HCEC 1CT (cell line): ENCODE measurements around the gene HSPBP1.
"Not testable (repeated sequence)": the region's sequence is repeated elsewhere in the genome, so short reads cannot be mapped to it uniquely, and the experiment has no call there.

ENCODE experiments used
- DNase-seq: peaks from one replicate; pipeline ENCODE4 v3.0.0-alpha.2; 2017

HSPBP1 gene

GRCh38 chr19:55230780-55231179 is 49.1 kb downstream of the HSPBP1 start:
- no peak for DNase-seq

DNA sequence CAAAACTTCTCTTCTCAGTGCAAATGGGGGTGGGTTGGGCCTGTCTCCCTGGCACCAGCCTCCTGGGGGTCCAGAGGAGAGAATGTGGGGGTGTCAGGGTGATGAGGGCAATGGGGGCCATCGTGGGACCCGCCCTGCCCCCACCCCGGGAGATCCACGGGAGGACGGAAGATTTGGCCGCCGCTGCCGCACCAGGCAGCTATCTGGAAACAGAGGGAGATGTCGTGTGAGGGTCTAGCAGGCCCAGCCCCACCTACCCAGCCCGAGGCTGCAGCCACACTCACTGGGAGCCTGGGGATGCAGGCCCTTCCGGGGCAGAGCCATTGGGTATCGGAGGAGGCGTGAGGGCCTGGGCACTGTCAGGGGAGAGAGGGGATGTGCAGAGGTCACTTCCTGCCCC is 49.6 kb downstream of the HSPBP1 start:
- no peak for DNase-seq

DNA sequence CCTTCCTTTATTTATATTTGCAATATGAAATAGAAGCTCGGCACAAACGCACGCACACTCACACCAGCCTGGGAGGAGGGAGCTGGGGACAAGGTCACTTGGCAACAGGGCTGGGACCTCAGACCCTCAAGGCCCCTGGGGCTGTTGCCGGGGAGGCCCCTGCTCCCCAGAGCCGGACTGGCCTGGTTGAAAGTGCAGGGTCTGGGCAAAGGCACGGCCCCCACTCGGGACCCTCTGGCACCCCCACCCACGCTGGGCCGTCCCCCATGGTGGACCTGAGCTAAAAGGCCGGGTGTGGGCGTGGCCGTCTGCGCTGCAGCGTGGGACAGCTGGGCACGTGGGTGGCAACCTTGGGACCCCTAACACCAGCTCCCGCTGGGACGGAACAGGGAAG is 50.1 kb downstream of the HSPBP1 start:
- no peak for DNase-seq

GRCh38 chr19:55229145-55229788 is 50.6 kb downstream of the HSPBP1 start:
- DNase-seq = no peak

DNA sequence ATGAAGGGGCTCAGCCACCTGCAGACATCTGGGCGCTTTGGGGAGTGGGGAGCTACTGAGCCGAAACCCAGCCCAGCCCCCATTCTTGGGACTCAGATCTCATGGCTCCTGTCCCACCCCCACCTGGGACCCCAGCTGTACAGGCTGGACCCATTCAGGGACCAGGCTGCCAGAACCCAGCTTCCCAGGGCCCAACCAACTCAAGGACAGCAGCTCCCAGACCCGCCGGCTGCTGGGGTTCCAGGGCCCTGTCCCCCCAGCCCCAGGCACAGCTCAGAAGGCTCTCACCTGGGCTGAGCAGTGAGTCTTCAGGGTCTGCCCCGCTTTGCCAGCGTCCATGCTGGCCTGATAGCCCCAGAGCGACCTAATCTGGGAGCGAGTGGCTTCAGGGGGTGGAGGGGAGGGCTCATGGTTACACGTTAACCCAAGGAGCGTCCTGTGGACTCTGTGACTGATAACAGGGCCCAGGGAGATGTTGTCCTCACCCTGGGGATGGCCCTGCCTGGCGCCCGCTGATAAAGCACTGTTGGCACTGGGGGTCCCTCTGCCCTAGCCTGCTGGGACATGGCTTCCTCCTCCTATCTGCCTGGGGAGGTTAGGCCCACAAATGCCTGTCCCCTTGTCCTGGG is 51.4 kb downstream of the HSPBP1 start, which contains the start of gene TMEM86B:
Gene TMEM86B, minus strand, starts transcription at position 361 of the 629 bp plus-strand sequence. Its CDS starts 22 bp downstream, at position 339.
- no peak for DNase-seq

DNA sequence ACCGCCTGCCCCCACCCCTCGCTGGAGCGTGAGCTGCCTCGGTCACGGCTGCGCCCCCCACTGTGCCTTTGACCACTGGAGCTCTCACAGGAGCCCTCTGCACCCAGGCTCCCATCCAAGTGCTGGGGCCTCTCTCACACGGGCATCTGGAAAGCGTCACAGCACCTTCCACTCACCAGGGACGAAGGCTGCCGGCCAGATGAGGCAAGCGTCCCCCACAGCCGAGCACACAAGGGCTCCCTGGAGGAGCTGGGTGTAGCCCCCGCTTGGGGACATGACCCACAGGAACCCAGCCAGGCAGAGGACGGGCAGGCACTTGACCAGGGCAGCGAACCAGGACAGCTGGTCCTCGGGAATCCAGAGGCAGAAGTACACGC is 51.9 kb downstream of the HSPBP1 start:
- no peak for DNase-seq

DNA sequence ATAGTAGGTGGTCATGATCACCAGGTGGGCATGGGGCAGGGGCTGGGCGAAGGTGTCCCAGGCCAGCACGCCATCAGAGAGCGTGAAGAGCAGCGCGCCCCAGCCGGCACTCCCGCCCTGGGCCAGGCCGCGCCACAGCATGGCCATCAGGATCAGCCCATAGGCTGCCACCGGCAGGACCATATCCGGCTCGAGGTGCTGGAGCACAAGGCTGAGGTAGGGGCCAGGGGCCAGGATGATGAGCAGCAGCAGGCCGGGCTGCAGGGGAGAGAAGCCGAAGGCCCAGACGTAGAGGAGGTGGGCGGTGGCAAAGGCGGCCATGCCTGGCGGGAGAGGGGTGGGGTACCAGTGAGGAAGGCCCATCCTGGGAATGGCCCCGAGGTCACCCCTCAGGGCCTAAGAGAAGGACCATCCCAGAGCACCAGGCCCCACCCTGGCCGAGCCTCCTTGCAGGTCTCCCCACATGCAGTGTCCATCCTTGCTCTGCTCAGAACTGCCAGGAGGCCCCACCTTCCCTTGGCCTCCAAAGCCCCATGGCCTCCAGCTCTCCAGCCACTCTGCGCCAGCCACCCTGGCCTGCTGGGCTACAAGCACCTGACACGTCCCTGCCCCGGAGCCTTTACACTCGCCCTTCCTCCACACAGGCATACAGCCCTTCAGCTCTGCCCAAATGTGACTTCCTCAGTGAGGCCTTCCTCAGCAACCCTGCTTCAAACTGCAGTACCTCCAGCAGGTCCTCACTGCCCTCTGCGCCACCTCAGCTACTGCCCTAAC is 52.5 kb downstream of the HSPBP1 start:
- DNase-seq = no peak

DNA sequence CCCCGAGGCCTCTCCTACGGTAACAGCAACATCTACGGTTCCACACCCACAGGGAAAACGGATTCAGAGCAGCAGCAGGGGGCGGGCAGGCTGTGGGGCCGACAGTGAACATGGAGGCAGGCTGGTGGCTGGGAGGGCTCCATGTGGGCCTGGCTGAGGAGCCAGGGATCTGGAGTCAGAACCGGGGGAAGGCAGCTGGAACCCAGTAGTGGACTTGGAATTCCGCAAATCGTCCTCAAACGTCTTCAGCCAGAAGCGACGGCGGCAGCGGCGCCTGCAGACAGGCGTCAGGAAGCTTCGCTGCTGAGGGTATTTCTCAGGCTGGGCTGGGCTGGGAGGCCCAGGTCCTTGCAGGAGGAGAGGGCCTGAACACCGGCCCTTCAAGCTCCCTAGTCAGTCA is 53.1 kb downstream of the HSPBP1 start:
- no peak for DNase-seq

- DNase-seq = no peak
These were observed 53.6 kb downstream of the HSPBP1 start for GRCh38 chr19:55226273-55226672.

- no peak for DNase-seq
These were observed 54.4 kb downstream of the HSPBP1 start for GRCh38 chr19:55225415-55225958.

GRCh38 chr19:55224679-55225414 is 55.1 kb downstream of the HSPBP1 start:
- not testable (repeated sequence) for DNase-seq

DNA sequence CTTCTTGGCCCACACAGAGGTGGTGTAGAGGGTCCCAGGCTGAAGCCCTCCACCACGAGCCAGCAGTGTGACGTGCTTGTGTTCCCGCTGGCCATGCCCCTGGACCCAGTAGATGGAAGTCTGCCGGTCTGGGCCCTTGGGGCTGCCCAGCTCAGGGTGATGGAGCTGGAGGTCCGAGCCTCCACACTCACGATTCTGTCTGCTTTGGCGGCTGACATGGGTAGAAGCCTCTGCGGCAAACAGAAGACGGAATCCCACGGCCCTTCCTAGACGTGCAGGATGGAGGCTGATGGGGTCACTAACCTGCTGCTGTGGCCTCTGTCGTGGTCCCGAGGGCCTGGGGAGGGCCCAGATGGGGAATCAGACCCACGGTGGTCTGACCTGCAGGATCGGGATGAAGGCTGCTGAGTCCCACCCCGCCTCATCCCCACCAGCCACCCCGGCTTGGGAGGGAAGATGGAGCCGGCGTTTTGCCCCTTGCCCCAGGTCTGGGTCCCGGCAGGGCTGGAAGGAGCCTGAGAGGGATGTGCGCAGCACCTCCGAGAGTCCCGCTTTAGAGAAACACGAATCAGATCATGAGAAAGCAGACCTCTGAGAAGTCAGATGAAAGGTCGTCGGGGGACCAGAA is 55.8 kb downstream of the HSPBP1 start:
- no peak for DNase-seq

- no peak for DNase-seq
These were observed 56.4 kb downstream of the HSPBP1 start for GRCh38 chr19:55223291-55224037.

- no peak for DNase-seq
These were observed 59.4 kb downstream of the HSPBP1 start for GRCh38 chr19:55220525-55220924.

DNA sequence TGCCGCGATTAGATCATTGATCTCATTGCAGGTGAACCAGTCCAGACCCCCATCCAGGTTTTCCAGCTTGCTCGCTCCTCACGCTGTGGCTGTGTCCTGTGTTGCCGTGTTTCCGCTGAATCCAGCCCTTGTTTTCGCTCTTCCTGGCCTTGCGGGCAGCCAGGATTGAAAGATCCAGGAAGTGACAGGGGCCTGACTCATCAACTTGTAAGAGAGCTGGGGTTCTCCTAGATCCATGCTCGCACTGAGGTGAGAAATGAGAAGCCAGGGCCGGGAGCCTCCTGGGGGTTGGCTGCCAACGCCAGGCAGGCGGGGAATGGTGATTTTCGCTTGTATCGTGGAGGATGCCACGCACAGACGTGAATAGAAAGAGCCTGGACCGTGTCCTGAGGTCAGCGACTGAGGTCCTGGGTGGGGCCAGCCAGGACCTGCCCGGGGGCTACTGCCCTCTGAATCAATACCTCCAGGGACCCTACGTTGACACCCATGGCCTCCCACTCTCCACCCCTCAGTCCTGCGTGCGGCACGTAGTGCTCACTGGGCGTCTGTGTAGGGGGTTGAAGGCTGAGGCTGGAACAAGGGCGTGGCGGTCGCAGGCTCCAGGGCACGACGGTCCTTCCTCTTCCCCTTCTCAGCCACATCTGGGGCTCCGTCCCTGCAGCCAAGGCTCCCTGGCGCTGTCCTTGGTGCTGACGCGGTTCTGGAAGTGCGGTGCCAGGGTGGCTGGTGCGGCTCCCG is 63.3 kb downstream of the HSPBP1 start:
- DNase-seq = peak; percentile 100

DNA sequence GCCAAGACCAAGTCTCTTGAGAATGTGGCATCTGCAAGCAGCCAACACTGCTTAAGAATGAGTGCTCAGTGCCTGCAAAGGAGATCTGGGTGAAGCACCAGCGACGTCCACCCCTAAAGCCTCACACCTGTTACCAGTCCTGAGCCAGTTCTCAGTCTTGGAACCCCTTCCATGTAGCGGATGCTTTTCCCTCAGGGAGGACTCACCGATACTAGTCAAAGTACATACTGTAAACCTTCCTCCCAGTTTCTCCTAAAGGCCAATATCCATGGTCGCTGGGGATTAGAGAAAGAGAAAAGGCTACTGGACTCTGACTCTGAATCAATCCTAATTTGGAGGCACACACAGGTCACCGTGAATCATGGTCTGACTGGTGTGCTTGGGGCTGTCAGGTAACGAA is 66.4 kb downstream of the HSPBP1 start:
- DNase-seq = no peak

DNA sequence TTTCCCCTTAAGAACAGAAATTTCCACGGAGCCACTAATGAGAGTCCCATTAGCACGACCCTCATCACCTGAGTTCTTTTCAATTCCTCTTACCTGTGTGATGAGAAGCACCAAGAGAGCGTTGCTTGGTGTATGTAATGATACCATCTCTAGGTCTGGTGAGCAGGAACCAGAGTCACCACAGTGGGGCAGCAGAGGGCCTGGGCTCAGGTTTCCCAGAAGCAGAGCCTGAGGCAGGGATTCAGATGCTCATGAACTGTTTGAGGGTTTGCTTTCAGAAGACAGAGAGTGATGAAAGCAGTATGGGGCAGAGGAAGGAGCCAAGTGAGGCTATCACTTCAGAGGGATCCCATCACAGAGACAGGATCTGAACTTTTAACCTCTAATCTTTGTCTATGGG is 67.5 kb downstream of the HSPBP1 start:
- no peak for DNase-seq
